Caco-2 (cell line): ENCODE results near the gene CASZ1. TPM values are rescaled to one million over a fixed set of nuclear protein-coding genes. Genes with fewer than 3 reads are reported as not detected.

Experiments
- BruUV-seq: library from RNA; stranded (reverse); fragments of 400-500 nt; replicated peaks from 2 replicates; lab custom pipeline; 2021; lab: Mats Ljungman, UMichigan
- CTCF ChIA-PET: fragments of 300-600 bp; sonication (Branson Sonifier 250); formaldehyde crosslinking; loops from one replicate; lab custom pipeline; 2022; ENCODE audit warnings: antibody characterized with exemption; lab: Charles Lee
- POLR2A ChIA-PET: fragments of 300-600 bp; sonication (Branson Sonifier 250); formaldehyde crosslinking; loops from one replicate; lab custom pipeline; 2022; ENCODE audit warnings: antibody characterized with exemption; lab: Charles Lee
- DNase-seq, 2 experiments: peaks; one replicate each; pipeline versions ENCODE4 v3.0.0 to v3.0.0-alpha.2; 2020 to 2022
- H3K27me3 ChIP-seq: replicated peaks from 2 replicates; pipeline ENCODE4 v1.6.0; 2011; ENCODE audit warnings: low read length; ENCODE audit not compliant: control insufficient read depth, insufficient read depth
- H3K36me3 ChIP-seq: 2 replicates; pipeline ENCODE4 v1.5.1; 2011; ENCODE audit warnings: low read length; ENCODE audit not compliant: control insufficient read depth, insufficient read depth
- H3K4me1 ChIP-seq: fragments of 250-450 bp; sonication (Bioruptor Pico); 2 replicates; pipeline ENCODE4 v1.5.1; 2020; ENCODE audit warnings: mild to moderate bottlenecking
- H3K4me3 ChIP-seq: 2 replicates; pipeline ENCODE4 v1.5.1; 2011; ENCODE audit warnings: low read depth, mild to moderate bottlenecking, control low read depth, low read length
- H3K9me3 ChIP-seq: fragments of 250-450 bp; sonication (Bioruptor Pico); 2 replicates; pipeline ENCODE4 v1.5.1; 2020; ENCODE audit warnings: mild to moderate bottlenecking, moderate library complexity
- H3K27ac Mint-ChIP-seq: one replicate; pipeline ENCODE4 v1.8.0; 2022; ENCODE audit warnings: mixed read lengths; ENCODE audit not compliant: unreplicated experiment
- H3K27me3 Mint-ChIP-seq: one replicate; pipeline ENCODE4 v1.8.0; 2022; ENCODE audit warnings: mixed read lengths; ENCODE audit not compliant: insufficient read depth, unreplicated experiment
- H3K36me3 Mint-ChIP-seq: one replicate; pipeline ENCODE4 v1.8.0; 2022; ENCODE audit warnings: mild to moderate bottlenecking, mixed read lengths; ENCODE audit not compliant: insufficient read depth, unreplicated experiment
- H3K4me1 Mint-ChIP-seq: one replicate; pipeline ENCODE4 v1.8.0; 2022; ENCODE audit warnings: low read depth, mixed read lengths; ENCODE audit not compliant: unreplicated experiment
- H3K4me3 Mint-ChIP-seq: one replicate; pipeline ENCODE4 v1.8.0; 2022; ENCODE audit warnings: mild to moderate bottlenecking, moderate library complexity, mixed read lengths; ENCODE audit not compliant: unreplicated experiment
- H3K9me3 Mint-ChIP-seq: one replicate; pipeline ENCODE4 v1.8.0; 2022; ENCODE audit warnings: mixed read lengths; ENCODE audit not compliant: unreplicated experiment
- CTCF ChIP-seq, 2 experiments: fragments of 200-600 bp in 1 of 2; IDR thresholded peaks; 1 replicate in 1 of 2; 2 replicates in 1 of 2; pipeline versions ENCODE4 v1.5.1 to v1.8.0; 2011 to 2022; ENCODE audit warnings: antibody characterized with exemption in 1 of 2, control low read depth in 1 of 2, inconsistent platforms in 1 of 2, low read depth in 1 of 2, low read length in 1 of 2, mild to moderate bottlenecking in 1 of 2, moderate library complexity in 1 of 2; ENCODE audit not compliant: insufficient read depth in 1 of 2, severe bottlenecking in 1 of 2, unreplicated experiment in 1 of 2
- intact Hi-C: fragments of 100-400 bp; cut with micrococcal nuclease; formaldehyde crosslinking; loops from one replicate; pipeline ENCODE4 v1.10.0; 2022; ENCODE audit not compliant: unreplicated experiment
- total RNA-seq: library from RNA; stranded (reverse); gene quantifications from 2 replicates; pipeline ENCODE4 v1.2.3, GENCODE V29; 2022

CASZ1 gene
- total RNA-seq, 1 experiment from 2014 or later = 10.9 TPM

GRCh38 chr1:10621906-10622305, 174.5 kb downstream of the CASZ1 start:
- POLR2A ChIA-PET = no interaction called here
- no peak overlapping the region for H3K27ac Mint-ChIP-seq

GRCh38 chr1:10620776-10621175, 175.7 kb downstream of the CASZ1 start:
- POLR2A ChIA-PET = no interaction called here
- no peak for DNase-seq
- no peak for TF ChIP-seq CTCF (IDR thresholded peaks at IDR 0.05; ENCODE audit: insufficient read depth in 1 of 2, low read depth in 1 of 2, low read length in 1 of 2, severe bottlenecking in 1 of 2, unreplicated experiment in 1 of 2)
- H3K9me3 ChIP-seq = no peaks in the 10 kb centered on the region
- no TSS peak for BruUV-seq
- H3K4me1 ChIP-seq = no peaks in the 10 kb centered on the region
- H3K27me3 ChIP-seq = no peaks in the 10 kb centered on the region
- no peaks in the 10 kb centered on the region for H3K9me3 Mint-ChIP-seq
- H3K4me3 ChIP-seq = no peak overlapping the region
- intact Hi-C loops = no loop called here
- CTCF ChIA-PET = no interaction called here
- no peaks in the 10 kb centered on the region for H3K36me3 ChIP-seq
- no peak overlapping the region for H3K4me3 Mint-ChIP-seq
- H3K27ac Mint-ChIP-seq = no peak overlapping the region
- H3K4me1 Mint-ChIP-seq = no peaks in the 10 kb centered on the region
- no peaks in the 10 kb centered on the region for H3K36me3 Mint-ChIP-seq
- no peaks in the 10 kb centered on the region for H3K27me3 Mint-ChIP-seq

More at GRCh38 chr1:10621906-10622305, 174.5 kb downstream of the CASZ1 start:
- no peaks in the 10 kb centered on the region for H3K9me3 ChIP-seq
- H3K4me3 ChIP-seq = no peak overlapping the region
- H3K4me1 ChIP-seq = no peaks in the 10 kb centered on the region
- no peak for DNase-seq
- intact Hi-C loops = no loop called here
- no peaks in the 10 kb centered on the region for H3K9me3 Mint-ChIP-seq
- H3K36me3 ChIP-seq = no peaks in the 10 kb centered on the region
- no peaks in the 10 kb centered on the region for H3K27me3 ChIP-seq
- no peaks in the 10 kb centered on the region for H3K4me1 Mint-ChIP-seq
- H3K27me3 Mint-ChIP-seq = no peaks in the 10 kb centered on the region
- TF ChIP-seq CTCF (IDR thresholded peaks at IDR 0.05; ENCODE audit: insufficient read depth in 1 of 2, low read depth in 1 of 2, low read length in 1 of 2, severe bottlenecking in 1 of 2, unreplicated experiment in 1 of 2) = no peak
- CTCF ChIA-PET = no interaction called here
- no TSS peak for BruUV-seq
- H3K36me3 Mint-ChIP-seq = no peaks in the 10 kb centered on the region
- H3K4me3 Mint-ChIP-seq = no peak overlapping the region

GRCh38 chr1:10617931-10618885, 178.2 kb downstream of the CASZ1 start:
- BruUV-seq = no TSS peak
- H3K4me3 ChIP-seq = no peak overlapping the region
- H3K4me3 Mint-ChIP-seq = no peak overlapping the region
- no peaks in the 10 kb centered on the region for H3K27me3 ChIP-seq
- ChIA-PET CTCF (no interaction called here), POLR2A (no interaction called here)
- intact Hi-C loops = no loop called here
- no peaks in the 10 kb centered on the region for H3K4me1 Mint-ChIP-seq
- no peaks in the 10 kb centered on the region for H3K27me3 Mint-ChIP-seq
- no peaks in the 10 kb centered on the region for H3K36me3 ChIP-seq
- no peak for TF ChIP-seq CTCF (IDR thresholded peaks at IDR 0.05; ENCODE audit: insufficient read depth in 1 of 2, low read depth in 1 of 2, low read length in 1 of 2, severe bottlenecking in 1 of 2, unreplicated experiment in 1 of 2)
- H3K36me3 Mint-ChIP-seq = no peaks in the 10 kb centered on the region
- no peaks in the 10 kb centered on the region for H3K4me1 ChIP-seq
- no peak for DNase-seq
- no peak overlapping the region for H3K27ac Mint-ChIP-seq
- no peaks in the 10 kb centered on the region for H3K9me3 ChIP-seq
- no peaks in the 10 kb centered on the region for H3K9me3 Mint-ChIP-seq
